SK-N-SH treated with all-trans-retinoic acid at 6 μM for 48 hours (cell line): ENCODE measurements around the gene FBXL19.

Experiments
- CREB5 ChIP-seq: fragments of 250-450 bp; sonication (Bioruptor Pico); IDR thresholded peaks from 2 replicates; pipeline ENCODE4 v1.5.1; 2020; ENCODE audit warnings: low read depth, mild to moderate bottlenecking, moderate library complexity
- ESRRG ChIP-seq: fragments of 250-450 bp; sonication (Bioruptor Pico); IDR thresholded peaks from 2 replicates; pipeline ENCODE4 v1.6.1; 2021; ENCODE audit warnings: mild to moderate bottlenecking
- GLIS3 ChIP-seq: fragments of 250-450 bp; sonication (Bioruptor Pico); IDR thresholded peaks from 2 replicates; pipeline ENCODE4 v1.5.0; 2020; ENCODE audit warnings: mild to moderate bottlenecking, moderate library complexity
- SNAI2 ChIP-seq: fragments of 250-450 bp; sonication (Bioruptor Pico); IDR thresholded peaks from 2 replicates; pipeline ENCODE4 v1.5.0; 2020; ENCODE audit warnings: mild to moderate bottlenecking, moderate library complexity
- ZFP3 ChIP-seq: fragments of 250-450 bp; sonication (Bioruptor Pico); IDR thresholded peaks from 2 replicates; pipeline ENCODE4 v1.5.0; 2020; ENCODE audit warnings: mild to moderate bottlenecking, moderate library complexity
- TF ChIP-seq, protein P1 (sequence below): fragments of 250-450 bp; sonication (Bioruptor Pico); IDR thresholded peaks from 2 replicates; pipeline ENCODE4 v1.8.0; 2020; ENCODE audit warnings: mild to moderate bottlenecking, moderate library complexity, borderline replicate concordance

DNA sequence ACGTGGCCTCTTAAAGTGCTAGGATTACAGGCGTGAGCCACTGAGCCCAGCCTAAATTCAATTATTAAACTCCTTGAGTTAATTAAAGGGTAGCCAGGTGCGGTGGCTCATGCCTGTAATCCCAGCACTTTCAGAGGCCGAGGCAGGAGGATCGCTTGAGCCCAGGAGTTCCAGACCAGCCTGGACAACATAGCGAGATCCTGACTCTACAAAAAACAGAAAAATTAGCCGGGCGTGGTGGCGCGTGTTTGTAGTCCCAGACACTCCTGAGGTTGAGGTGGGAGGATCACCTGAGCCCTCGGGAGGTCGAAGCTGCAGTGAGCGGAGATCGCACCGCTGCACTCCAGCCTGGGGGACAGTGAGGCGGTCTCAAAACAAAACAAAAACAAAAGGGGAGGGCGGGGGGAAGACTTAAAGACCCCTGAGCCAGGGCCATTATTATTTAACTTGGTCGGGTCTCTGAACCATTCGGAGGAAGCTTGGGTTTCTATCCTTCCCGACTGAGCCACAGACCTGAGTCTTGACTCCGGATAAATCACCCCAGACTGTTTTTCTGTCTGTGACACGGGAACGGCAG is 49.0 kb upstream of the FBXL19 start:
- TF ChIP-seq SNAI2 (CRISPR knock-in tag) (no peak), GLIS3 (CRISPR knock-in tag) (no peak), ZFP3 (CRISPR knock-in tag) (no peak), CREB5 (CRISPR knock-in tag) (no peak), ESRRG (CRISPR knock-in tag) (no peak)
- TF ChIP-seq, protein P1, sequence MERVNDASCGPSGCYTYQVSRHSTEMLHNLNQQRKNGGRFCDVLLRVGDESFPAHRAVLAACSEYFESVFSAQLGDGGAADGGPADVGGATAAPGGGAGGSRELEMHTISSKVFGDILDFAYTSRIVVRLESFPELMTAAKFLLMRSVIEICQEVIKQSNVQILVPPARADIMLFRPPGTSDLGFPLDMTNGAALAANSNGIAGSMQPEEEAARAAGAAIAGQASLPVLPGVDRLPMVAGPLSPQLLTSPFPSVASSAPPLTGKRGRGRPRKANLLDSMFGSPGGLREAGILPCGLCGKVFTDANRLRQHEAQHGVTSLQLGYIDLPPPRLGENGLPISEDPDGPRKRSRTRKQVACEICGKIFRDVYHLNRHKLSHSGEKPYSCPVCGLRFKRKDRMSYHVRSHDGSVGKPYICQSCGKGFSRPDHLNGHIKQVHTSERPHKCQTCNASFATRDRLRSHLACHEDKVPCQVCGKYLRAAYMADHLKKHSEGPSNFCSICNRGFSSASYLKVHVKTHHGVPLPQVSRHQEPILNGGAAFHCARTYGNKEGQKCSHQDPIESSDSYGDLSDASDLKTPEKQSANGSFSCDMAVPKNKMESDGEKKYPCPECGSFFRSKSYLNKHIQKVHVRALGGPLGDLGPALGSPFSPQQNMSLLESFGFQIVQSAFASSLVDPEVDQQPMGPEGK (CRISPR knock-in tag), result no peak
